ENCODE measurements around the gene MTREX. TPM values are rescaled to one million over a fixed set of nuclear protein-coding genes. Genes with fewer than 3 reads are reported as not detected.

Gene MTREX
- total RNA-seq, 1 experiment from 2014 or later: 123 TPM

GRCh38 chr5:55450050-55450765 lies 142.4 kb downstream of the MTREX start:
- Histone ChIP-seq H3K27ac (ENCODE audit: insufficient read length, low read depth, low read length) (no peak overlapping the region), H3K4me2 (ENCODE audit: insufficient read depth, insufficient read length, low read length) (no peak overlapping the region), H4K5ac (ENCODE audit: insufficient read length, low read depth, low read length) (no peak overlapping the region)

More at GRCh38 chr5:55450050-55450765, 142.4 kb downstream of the MTREX start:
- H3K79me1 ChIP-seq (ENCODE audit: insufficient read depth, low read depth, low read length, poor library complexity, severe bottlenecking): no peaks in the 10 kb centered on the region
- no peak overlapping the region for H3K14ac ChIP-seq (ENCODE audit: insufficient read depth, low read length)
- no peak overlapping the region for H2BK120ac ChIP-seq (ENCODE audit: low read depth, low read length, poor library complexity, severe bottlenecking)
- H3K4ac ChIP-seq (ENCODE audit: low read depth, low read length): no peak overlapping the region
- H2AFZ ChIP-seq (ENCODE audit: low read length): no peak overlapping the region
- H3K56ac ChIP-seq (ENCODE audit: insufficient read length, low read depth, low read length): no peak overlapping the region
- peaks cover 34 to 45% of the 10 kb centered on the region in 2 experiments for H3K4me1 Mint-ChIP-seq
- no peak overlapping the region for H2BK15ac ChIP-seq (ENCODE audit: low read depth, low read length)
- H3K9ac ChIP-seq (ENCODE audit: extremely low read depth, insufficient read length, low read length): no peak overlapping the region
- no peak for TF ChIP-seq CTCF (conservative IDR thresholded peaks at IDR 0.05)
- H4K20me1 ChIP-seq (ENCODE audit: control insufficient read depth, insufficient read depth, insufficient read length): no peaks in the 10 kb centered on the region
- H3K36me3 Mint-ChIP-seq (ENCODE audit: insufficient read depth in 1 of 3, low read depth in 3 of 3): peaks cover 5 to 45% (median 24%) of the 10 kb centered on the region in 3 experiments; a peak in 5 of 7 replicates
- DNase-seq: no peak
- no peak overlapping the region for H4K8ac ChIP-seq (replicated peaks; ENCODE audit: insufficient read length, low read depth, low read length)
- H3K23me2 ChIP-seq (ENCODE audit: insufficient read length, low read depth, low read length, poor library complexity, severe bottlenecking): no peaks in the 10 kb centered on the region
- H3K4me3 Mint-ChIP-seq: no peak overlapping the region
- no peaks in the 10 kb centered on the region for H3K27me3 ChIP-seq (ENCODE audit: insufficient read depth, low read length)
- no peak overlapping the region for H2AK5ac ChIP-seq (ENCODE audit: insufficient read length, low read length)
- no peak overlapping the region for H2BK20ac ChIP-seq (ENCODE audit: low read depth, low read length, poor library complexity, severe bottlenecking)
- H3K27me3 Mint-ChIP-seq (ENCODE audit: low read depth): no peaks in the 10 kb centered on the region
- peak overlapping the region in 2 of 3 experiments; percentile 2 to 15; a peak in 5 of 7 replicates for H3K27ac Mint-ChIP-seq
- WGBS (ENCODE audit: extremely low coverage, insufficient read length, low lambda C conversion rate): no CpG with 5 or more reads among the region's 4 CpGs
- no peaks in the 10 kb centered on the region for H3K9me3 Mint-ChIP-seq
- no peak overlapping the region for H2BK12ac ChIP-seq (ENCODE audit: insufficient read length, low read depth, low read length)
- no peak overlapping the region for H2BK5ac ChIP-seq (ENCODE audit: insufficient read length, low read length)
- no peaks in the 10 kb centered on the region; the same call in 1 of the 2 replicates for H3K79me2 ChIP-seq (ENCODE audit: insufficient read depth, low read length)
- no peak overlapping the region for H4K91ac ChIP-seq (ENCODE audit: insufficient read length, low read depth, low read length)
- peaks cover 5% of the 10 kb centered on the region; the same call in 1 of the 2 replicates for H3K4me1 ChIP-seq (ENCODE audit: insufficient read depth, low read length)
- H3K23ac ChIP-seq (ENCODE audit: insufficient read length, low read depth, low read length): no peak overlapping the region
- no peak overlapping the region for H3T11ph ChIP-seq (ENCODE audit: low read length)
- no peaks in the 10 kb centered on the region for H3K9me3 ChIP-seq (ENCODE audit: control insufficient read depth, low read depth, low read length)
- H3K18ac ChIP-seq (ENCODE audit: insufficient read length, low read depth, low read length): no peak overlapping the region
